Parathyroid adenoma (tissue), 2 donors: ENCODE measurements around the gene GFER.

ENCODE experiments used
- H2AFZ ChIP-seq: fragments of 300-600 bp; sonication (generic); one replicate; pipeline ENCODE4 v1.7.0; 2017; ENCODE audit warnings: antibody characterized with exemption, mild to moderate bottlenecking
- H3K27ac ChIP-seq: fragments of 300-600 bp; sonication (generic); one replicate; pipeline ENCODE4 v1.7.0; 2017
- H3K27me3 ChIP-seq: fragments of 300-600 bp; sonication (generic); one replicate; pipeline ENCODE4 v1.7.0; 2017; ENCODE audit warnings: low read length; ENCODE audit not compliant: control insufficient read depth, insufficient read depth
- H3K36me3 ChIP-seq: fragments of 300-600 bp; sonication (generic); one replicate; pipeline ENCODE4 v1.7.0; 2017; ENCODE audit warnings: low read length; ENCODE audit not compliant: control insufficient read depth, insufficient read depth
- H3K4me1 ChIP-seq: fragments of 300-600 bp; sonication (generic); one replicate; pipeline ENCODE4 v1.7.0; 2017; ENCODE audit warnings: control low read depth
- H3K4me2 ChIP-seq: fragments of 300-600 bp; sonication (generic); one replicate; pipeline ENCODE4 v1.7.0; 2017; ENCODE audit warnings: low read length
- H3K4me3 ChIP-seq: fragments of 300-600 bp; sonication (generic); one replicate; pipeline ENCODE4 v1.7.0; 2017; ENCODE audit warnings: low read depth, low read length
- H3K79me2 ChIP-seq: fragments of 300-600 bp; sonication (generic); one replicate; pipeline ENCODE4 v1.7.0; 2017; ENCODE audit warnings: control low read depth
- H3K9ac ChIP-seq: fragments of 300-600 bp; sonication (generic); one replicate; pipeline ENCODE4 v1.7.0; 2017; ENCODE audit warnings: mild to moderate bottlenecking
- H3K9me3 ChIP-seq: fragments of 300-600 bp; sonication (generic); one replicate; pipeline ENCODE4 v1.7.0; 2017; ENCODE audit warnings: low read length; ENCODE audit not compliant: control insufficient read depth
- TF ChIP-seq, protein P1 (sequence below): fragments of 300-600 bp; sonication (generic); IDR thresholded peaks from one replicate; pipeline ENCODE4 v1.7.0; 2017; ENCODE audit warnings: antibody characterized with exemption, mild to moderate bottlenecking
- donor health status: primary hyperparathyroidism.

GFER gene

GRCh38 chr16:2013527-2013926, 29.5 kb downstream of the GFER start:
- Histone ChIP-seq H3K27me3 (no peaks in the 10 kb centered on the region), H3K9me3 (no peaks in the 10 kb centered on the region), H3K79me2 (no peaks in the 10 kb centered on the region), H3K36me3 (no peaks in the 10 kb centered on the region), H3K9ac (no peak overlapping the region), H3K4me1 (peaks cover 6% of the 10 kb centered on the region), H3K4me3 (no peak overlapping the region), H3K4me2 (no peak overlapping the region), H3K27ac (no peak overlapping the region), H2AFZ (no peak overlapping the region)
- TF ChIP-seq, protein P1, sequence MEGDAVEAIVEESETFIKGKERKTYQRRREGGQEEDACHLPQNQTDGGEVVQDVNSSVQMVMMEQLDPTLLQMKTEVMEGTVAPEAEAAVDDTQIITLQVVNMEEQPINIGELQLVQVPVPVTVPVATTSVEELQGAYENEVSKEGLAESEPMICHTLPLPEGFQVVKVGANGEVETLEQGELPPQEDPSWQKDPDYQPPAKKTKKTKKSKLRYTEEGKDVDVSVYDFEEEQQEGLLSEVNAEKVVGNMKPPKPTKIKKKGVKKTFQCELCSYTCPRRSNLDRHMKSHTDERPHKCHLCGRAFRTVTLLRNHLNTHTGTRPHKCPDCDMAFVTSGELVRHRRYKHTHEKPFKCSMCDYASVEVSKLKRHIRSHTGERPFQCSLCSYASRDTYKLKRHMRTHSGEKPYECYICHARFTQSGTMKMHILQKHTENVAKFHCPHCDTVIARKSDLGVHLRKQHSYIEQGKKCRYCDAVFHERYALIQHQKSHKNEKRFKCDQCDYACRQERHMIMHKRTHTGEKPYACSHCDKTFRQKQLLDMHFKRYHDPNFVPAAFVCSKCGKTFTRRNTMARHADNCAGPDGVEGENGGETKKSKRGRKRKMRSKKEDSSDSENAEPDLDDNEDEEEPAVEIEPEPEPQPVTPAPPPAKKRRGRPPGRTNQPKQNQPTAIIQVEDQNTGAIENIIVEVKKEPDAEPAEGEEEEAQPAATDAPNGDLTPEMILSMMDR, result no peak

GRCh38 chr16:2015117-2015946, 31.3 kb downstream of the GFER start:
- Histone ChIP-seq H3K27ac (no peak overlapping the region), H3K4me1 (peaks cover 2% of the 10 kb centered on the region), H3K4me3 (no peak overlapping the region), H3K36me3 (no peaks in the 10 kb centered on the region), H3K9ac (no peak overlapping the region), H3K4me2 (no peak overlapping the region), H3K27me3 (no peaks in the 10 kb centered on the region), H3K9me3 (no peaks in the 10 kb centered on the region), H3K79me2 (no peaks in the 10 kb centered on the region), H2AFZ (no peak overlapping the region)
- TF ChIP-seq, protein P1, result no peak

DNA sequence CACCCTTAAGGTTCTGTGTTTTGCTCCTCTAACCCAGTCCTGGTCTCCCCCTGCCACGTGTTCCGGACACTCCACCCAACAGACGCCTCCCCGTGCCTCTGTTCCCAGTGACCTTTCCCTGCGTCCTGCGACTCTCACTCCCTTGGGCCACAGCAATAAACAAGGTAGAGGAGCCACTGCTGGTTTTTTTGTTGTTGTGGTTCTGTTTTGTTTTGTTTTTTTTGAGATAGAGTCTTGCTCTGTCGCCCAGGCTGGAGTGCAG, 31.9 kb downstream of the GFER start:
- TF ChIP-seq, protein P1, result no peak
- Histone ChIP-seq H3K4me1 (no peaks in the 10 kb centered on the region), H3K9ac (no peak overlapping the region), H3K27me3 (no peaks in the 10 kb centered on the region), H3K79me2 (no peaks in the 10 kb centered on the region), H3K9me3 (no peaks in the 10 kb centered on the region), H3K27ac (no peak overlapping the region), H2AFZ (no peak overlapping the region), H3K4me3 (no peak overlapping the region), H3K36me3 (no peaks in the 10 kb centered on the region), H3K4me2 (no peak overlapping the region)

- H3K4me3 ChIP-seq, result no peak overlapping the region
- no peaks in the 10 kb centered on the region for H3K36me3 ChIP-seq
- H3K4me1 ChIP-seq, result no peaks in the 10 kb centered on the region
- TF ChIP-seq, protein P1, result no peak
- no peak overlapping the region for H3K9ac ChIP-seq
- no peak overlapping the region for H3K27ac ChIP-seq
- no peaks in the 10 kb centered on the region for H3K27me3 ChIP-seq
- H3K4me2 ChIP-seq, result no peak overlapping the region
- H3K79me2 ChIP-seq, result no peaks in the 10 kb centered on the region
- no peaks in the 10 kb centered on the region for H3K9me3 ChIP-seq
- H2AFZ ChIP-seq, result no peak overlapping the region
Measured at GRCh38 chr16:2016407-2016922, 32.5 kb downstream of the GFER start.

GRCh38 chr16:2019518-2019920, 35.5 kb downstream of the GFER start, which contains the start of gene NPW:
Gene NPW (plus strand): TSS chr16:2019785.
- no peak within 1 kb of the TSS for H3K4me3 ChIP-seq
- H3K9me3 ChIP-seq, result no peaks in the 10 kb centered on the region
- no peaks in the 10 kb centered on the region for H3K36me3 ChIP-seq
- no peak within 1 kb of the TSS for H3K27ac ChIP-seq
- TF ChIP-seq, protein P1, result no peak
- no peaks in the 10 kb centered on the region for H3K79me2 ChIP-seq
- no peak within 1 kb of the TSS for H2AFZ ChIP-seq
- H3K9ac ChIP-seq, result no peak within 1 kb of the TSS
- H3K27me3 ChIP-seq, result no peaks in the 10 kb centered on the region
- H3K4me2 ChIP-seq, result no peak within 1 kb of the TSS
- H3K4me1 ChIP-seq, result peaks cover 3% of the 10 kb centered on the region
